ENCODE data around the gene ARHGEF40. TPM values are rescaled to one million over a fixed set of nuclear protein-coding genes. Genes with fewer than 3 reads are reported as not detected.

ARHGEF40 gene
- total RNA-seq, 1 experiment from 2014 or later: 74.2 TPM

Small RNAs within 50 kb of the gene (microRNA-seq; reads per million reads assigned to microRNA genes)
- not detected for gene MIR6717 (ENCODE audit: borderline number of aligned reads)

Other genes starting within 250 kb of the ARHGEF40 start
- not detected in 3 replicates for gene RNASE3, start 178.9 kb upstream of the ARHGEF40 start, total RNA-seq (2021)
- gene RNASE2, start 114.8 kb upstream of the ARHGEF40 start, total RNA-seq (2021): not detected in 3 replicates
- gene METTL17, start 80.3 kb upstream of the ARHGEF40 start, total RNA-seq (2021): 79.5 to 98.1 TPM (median 90.8 TPM) in 3 replicates
- gene SLC39A2, start 71.0 kb upstream of the ARHGEF40 start, total RNA-seq (2021): 0.14 TPM in 1 of 3 replicates, not detected in the others
- 28.5 to 32.2 TPM (median 30.1 TPM) in 3 replicates for gene NDRG2, start 45.2 kb upstream of the ARHGEF40 start, total RNA-seq (2021)
- gene TPPP2, start 40.1 kb upstream of the ARHGEF40 start, total RNA-seq (2021): 0.35 to 0.60 TPM in 2 of 3 replicates, not detected in the other
- not detected in 3 replicates for gene RNASE13, start 35.5 kb upstream of the ARHGEF40 start, total RNA-seq (2021)
- gene RNASE7, start 27.9 kb upstream of the ARHGEF40 start, total RNA-seq (2021): not detected in 3 replicates
- gene RNASE8, start 12.5 kb upstream of the ARHGEF40 start, total RNA-seq (2021): not detected in 3 replicates
- 149 to 154 TPM (median 149 TPM) in 3 replicates for gene ZNF219, start 28.4 kb downstream of the ARHGEF40 start, total RNA-seq (2021)
- gene TMEM253, start 30.8 kb downstream of the ARHGEF40 start, total RNA-seq (2021): 1.7 to 2.2 TPM (median 1.9 TPM) in 3 replicates
- gene OR5AU1, start 85.8 kb downstream of the ARHGEF40 start, total RNA-seq (2021): not detected in 3 replicates
- gene HNRNPC, start 199.1 kb downstream of the ARHGEF40 start, total RNA-seq (2021): 982 to 1,062 TPM (median 1,056 TPM) in 3 replicates
- 0.41 to 0.71 TPM (median 0.50 TPM) in 3 replicates for gene RPGRIP1, start 209.8 kb downstream of the ARHGEF40 start, total RNA-seq (2021)

Measured in WTC11 (cell line).